ENCODE results near the gene PRSS2. TPM values are rescaled to one million over a fixed set of nuclear protein-coding genes. Genes with fewer than 3 reads are reported as not detected.

The PRSS2 gene
- total RNA-seq (ENCODE audit: unreplicated experiment), result 2.0 TPM
- long read RNA-seq, result 0 reads

DNA sequence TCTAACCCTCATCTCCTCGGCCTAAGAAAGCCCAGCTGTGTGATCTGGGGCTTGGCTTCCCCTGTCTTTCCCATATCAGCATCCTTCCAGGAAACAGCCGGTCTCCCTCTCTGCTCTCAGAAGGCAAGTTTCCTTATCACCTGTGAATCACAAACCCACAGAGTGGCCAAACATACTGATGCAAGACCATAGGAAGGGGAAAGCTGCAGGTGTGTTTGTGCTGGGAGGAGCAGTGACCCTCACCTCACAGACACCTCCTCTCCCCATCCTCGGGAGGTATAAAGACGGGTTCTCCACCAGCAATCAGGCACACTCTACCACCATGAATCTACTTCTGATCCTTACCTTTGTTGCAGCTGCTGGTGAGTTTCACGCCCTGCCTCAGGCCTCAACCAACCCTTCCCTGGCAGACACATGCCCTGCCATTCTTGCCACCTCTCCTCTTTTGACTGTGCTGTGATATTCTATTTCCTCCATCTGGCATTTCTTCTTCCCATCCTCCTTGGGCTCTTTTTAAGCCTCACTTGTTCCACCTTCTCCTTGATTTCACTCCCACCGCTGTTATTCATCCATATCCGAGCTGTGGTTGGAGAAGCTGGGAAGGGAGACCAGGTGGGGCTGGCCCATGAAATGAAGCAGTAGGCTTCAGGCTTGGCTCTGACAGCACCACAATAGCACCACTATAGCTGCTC, at the start of gene PRSS2:
Gene PRSS2, plus strand, starts transcription at position 310 of the 692 bp plus-strand sequence. Its CDS starts 13 bp downstream, at position 323.
- TF ChIP-seq, protein P1, sequence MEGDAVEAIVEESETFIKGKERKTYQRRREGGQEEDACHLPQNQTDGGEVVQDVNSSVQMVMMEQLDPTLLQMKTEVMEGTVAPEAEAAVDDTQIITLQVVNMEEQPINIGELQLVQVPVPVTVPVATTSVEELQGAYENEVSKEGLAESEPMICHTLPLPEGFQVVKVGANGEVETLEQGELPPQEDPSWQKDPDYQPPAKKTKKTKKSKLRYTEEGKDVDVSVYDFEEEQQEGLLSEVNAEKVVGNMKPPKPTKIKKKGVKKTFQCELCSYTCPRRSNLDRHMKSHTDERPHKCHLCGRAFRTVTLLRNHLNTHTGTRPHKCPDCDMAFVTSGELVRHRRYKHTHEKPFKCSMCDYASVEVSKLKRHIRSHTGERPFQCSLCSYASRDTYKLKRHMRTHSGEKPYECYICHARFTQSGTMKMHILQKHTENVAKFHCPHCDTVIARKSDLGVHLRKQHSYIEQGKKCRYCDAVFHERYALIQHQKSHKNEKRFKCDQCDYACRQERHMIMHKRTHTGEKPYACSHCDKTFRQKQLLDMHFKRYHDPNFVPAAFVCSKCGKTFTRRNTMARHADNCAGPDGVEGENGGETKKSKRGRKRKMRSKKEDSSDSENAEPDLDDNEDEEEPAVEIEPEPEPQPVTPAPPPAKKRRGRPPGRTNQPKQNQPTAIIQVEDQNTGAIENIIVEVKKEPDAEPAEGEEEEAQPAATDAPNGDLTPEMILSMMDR (IDR thresholded peaks at IDR 0.05; ENCODE audit: unreplicated experiment), result no peak
- H3K9me3 Mint-ChIP-seq (ENCODE audit: unreplicated experiment), result no peaks in the 10 kb centered on the region
- DNase-seq (ENCODE audit: low spot score), result peak; percentile 10
- peaks cover 4% of the 10 kb centered on the region for H3K27me3 Mint-ChIP-seq (ENCODE audit: unreplicated experiment)
- H3K4me1 Mint-ChIP-seq (ENCODE audit: unreplicated experiment), result peaks cover 10% of the 10 kb centered on the region
- H3K36me3 Mint-ChIP-seq (ENCODE audit: low read depth, unreplicated experiment), result no peaks in the 10 kb centered on the region
- H3K27ac Mint-ChIP-seq (ENCODE audit: unreplicated experiment), result no peak within 1 kb of the TSS
- no peak within 1 kb of the TSS for H3K4me3 Mint-ChIP-seq (ENCODE audit: unreplicated experiment)

DNA sequence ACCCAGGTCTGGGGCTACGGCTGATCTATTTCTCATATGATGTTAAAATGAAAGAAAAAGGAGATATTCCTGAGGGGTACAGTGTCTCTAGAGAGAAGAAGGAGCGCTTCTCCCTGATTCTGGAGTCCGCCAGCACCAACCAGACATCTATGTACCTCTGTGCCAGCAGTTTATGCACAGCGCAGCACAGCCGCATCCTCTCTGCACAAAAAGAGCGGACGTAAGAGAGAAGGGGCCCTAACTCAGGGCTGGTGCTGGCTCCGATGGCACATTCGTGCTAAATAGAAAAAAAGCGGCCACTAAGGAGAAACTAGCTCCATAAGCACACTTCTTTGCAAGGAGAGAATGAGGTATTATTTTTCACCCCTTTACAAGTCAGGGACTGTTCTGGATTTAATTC, 49.8 kb upstream of the PRSS2 start:
- no peak for DNase-seq (ENCODE audit: low spot score)
- H3K36me3 Mint-ChIP-seq (ENCODE audit: low read depth, unreplicated experiment), result no peaks in the 10 kb centered on the region
- TF ChIP-seq, protein P1 (IDR thresholded peaks at IDR 0.05; ENCODE audit: unreplicated experiment), result no peak
- no peak overlapping the region for H3K4me3 Mint-ChIP-seq (ENCODE audit: unreplicated experiment)
- no peak overlapping the region for H3K27ac Mint-ChIP-seq (ENCODE audit: unreplicated experiment)
- H3K27me3 Mint-ChIP-seq (ENCODE audit: unreplicated experiment), result no peaks in the 10 kb centered on the region
- peaks cover 7% of the 10 kb centered on the region for H3K4me1 Mint-ChIP-seq (ENCODE audit: unreplicated experiment)
- no peaks in the 10 kb centered on the region for H3K9me3 Mint-ChIP-seq (ENCODE audit: unreplicated experiment)

DNA sequence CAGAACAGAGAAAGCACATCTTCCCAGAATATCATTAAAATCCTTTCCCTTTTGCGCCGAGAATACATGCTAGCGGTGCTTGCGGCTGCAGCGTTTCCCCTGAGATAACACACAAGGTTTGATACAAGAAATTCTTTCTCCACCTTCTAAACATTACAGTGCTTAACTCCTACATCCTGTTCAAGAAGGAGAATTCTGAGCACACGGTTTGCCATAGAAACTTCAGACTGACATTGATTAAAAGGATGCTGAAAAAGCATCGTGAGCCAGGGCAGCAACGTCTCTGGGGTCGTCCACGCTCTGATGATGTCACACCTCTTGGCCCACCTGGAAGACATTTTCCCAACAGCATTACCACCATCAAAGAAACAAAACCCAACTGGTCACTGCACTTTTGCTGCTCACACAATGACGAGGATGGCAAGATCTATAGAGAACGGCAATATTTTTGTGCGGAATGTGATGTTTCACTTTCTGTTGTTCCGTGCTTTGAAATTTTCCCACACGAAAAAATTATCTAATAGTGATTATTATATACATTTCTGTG, 48.4 kb upstream of the PRSS2 start:
- Mint-ChIP-seq H3K36me3 (ENCODE audit: low read depth, unreplicated experiment) (no peaks in the 10 kb centered on the region), H3K9me3 (ENCODE audit: unreplicated experiment) (no peaks in the 10 kb centered on the region), H3K4me3 (ENCODE audit: unreplicated experiment) (no peak overlapping the region), H3K27ac (ENCODE audit: unreplicated experiment) (no peak overlapping the region), H3K27me3 (ENCODE audit: unreplicated experiment) (no peaks in the 10 kb centered on the region), H3K4me1 (ENCODE audit: unreplicated experiment) (peaks cover 10% of the 10 kb centered on the region)
- TF ChIP-seq, protein P1 (IDR thresholded peaks at IDR 0.05; ENCODE audit: unreplicated experiment), result no peak
- DNase-seq (ENCODE audit: low spot score), result no peak

DNA sequence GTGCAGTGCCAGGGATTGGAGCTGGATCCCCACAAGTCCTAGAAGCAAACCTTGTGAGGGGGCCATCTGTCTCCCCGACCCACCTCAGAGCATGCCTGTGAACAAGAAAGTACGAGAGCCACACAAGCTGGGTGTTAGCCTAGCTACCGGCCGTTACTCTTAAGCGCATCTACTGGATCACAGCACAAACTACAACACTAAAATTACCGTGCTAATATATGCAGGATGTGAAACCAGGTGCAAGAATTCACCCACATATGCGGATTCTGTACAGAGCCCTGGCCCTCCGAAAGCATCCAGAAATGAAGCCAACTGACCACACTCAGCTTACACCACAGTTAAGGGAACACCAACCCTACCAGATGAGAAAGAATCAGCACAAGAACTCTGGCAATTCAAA, 37.5 kb upstream of the PRSS2 start:
- TF ChIP-seq, protein P1 (IDR thresholded peaks at IDR 0.05; ENCODE audit: unreplicated experiment), result no peak
- Mint-ChIP-seq H3K9me3 (ENCODE audit: unreplicated experiment) (no peaks in the 10 kb centered on the region), H3K36me3 (ENCODE audit: low read depth, unreplicated experiment) (no peaks in the 10 kb centered on the region), H3K27me3 (ENCODE audit: unreplicated experiment) (no peaks in the 10 kb centered on the region), H3K4me1 (ENCODE audit: unreplicated experiment) (no peaks in the 10 kb centered on the region), H3K4me3 (ENCODE audit: unreplicated experiment) (no peak overlapping the region), H3K27ac (ENCODE audit: unreplicated experiment) (no peak overlapping the region)
- DNase-seq (ENCODE audit: low spot score), result no peak

DNA sequence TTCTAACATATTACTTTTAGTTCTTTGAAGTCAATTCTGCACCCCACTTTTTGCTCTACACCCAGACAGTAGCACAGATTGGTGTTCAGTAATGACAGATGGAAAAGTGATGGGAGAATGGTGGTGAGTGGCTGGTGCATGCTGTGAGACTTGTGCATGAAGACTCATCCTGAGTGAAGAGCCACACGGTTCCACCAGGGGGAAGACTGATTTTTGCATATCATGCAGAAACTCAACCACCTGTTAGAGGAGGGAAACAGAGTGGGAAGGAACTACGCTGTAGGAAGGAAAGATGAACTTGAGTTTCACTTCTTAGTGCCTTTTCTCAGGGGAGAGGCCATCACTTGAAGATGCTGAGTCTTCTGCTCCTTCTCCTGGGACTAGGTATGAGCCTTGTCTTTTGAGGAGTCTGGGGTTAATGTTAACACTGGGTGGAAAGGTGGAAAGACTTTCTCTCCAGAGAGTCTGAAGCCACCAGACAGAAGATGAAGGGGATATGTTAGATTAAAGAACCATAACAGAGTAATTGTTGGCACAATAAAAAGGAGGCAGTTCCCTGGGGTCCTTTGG, 30.8 kb upstream of the PRSS2 start:
- Mint-ChIP-seq H3K9me3 (ENCODE audit: unreplicated experiment) (no peaks in the 10 kb centered on the region), H3K27ac (ENCODE audit: unreplicated experiment) (no peak overlapping the region), H3K4me1 (ENCODE audit: unreplicated experiment) (no peaks in the 10 kb centered on the region), H3K36me3 (ENCODE audit: low read depth, unreplicated experiment) (no peaks in the 10 kb centered on the region), H3K27me3 (ENCODE audit: unreplicated experiment) (no peaks in the 10 kb centered on the region), H3K4me3 (ENCODE audit: unreplicated experiment) (no peak overlapping the region)
- no peak for DNase-seq (ENCODE audit: low spot score)
- TF ChIP-seq, protein P1 (IDR thresholded peaks at IDR 0.05; ENCODE audit: unreplicated experiment), result no peak
